Mesothelial cell of epicardium (in vitro differentiated cells): ENCODE results near the gene TIFAB. TPM values are rescaled to one million over a fixed set of nuclear protein-coding genes. Genes with fewer than 3 reads are reported as not detected.
A peak's percentile ranks its signal among the peaks of the same experiment; 100 is the strongest.

Experiments used
- DNase-seq, 2 experiments: peaks; one replicate each; pipeline ENCODE4 v3.0.0; 2021; ENCODE audit warnings: low spot score in 2 of 2; ENCODE audit not compliant: unreplicated experiment in 2 of 2
- H3K27ac Mint-ChIP-seq: 2 replicates; pipeline ENCODE4 v1.8.0; 2021; ENCODE audit warnings: mixed read lengths
- H3K27me3 Mint-ChIP-seq: 2 replicates; pipeline ENCODE4 v1.8.0; 2021; ENCODE audit warnings: low read depth, mixed read lengths
- H3K36me3 Mint-ChIP-seq: 2 replicates; pipeline ENCODE4 v1.8.0; 2021; ENCODE audit warnings: mixed read lengths
- H3K4me1 Mint-ChIP-seq: 2 replicates; pipeline ENCODE4 v1.8.0; 2021; ENCODE audit warnings: mixed read lengths
- H3K4me3 Mint-ChIP-seq: 2 replicates; pipeline ENCODE4 v1.8.0; 2021; ENCODE audit warnings: mild to moderate bottlenecking, moderate library complexity, mixed read lengths
- H3K9me3 Mint-ChIP-seq: 2 replicates; pipeline ENCODE4 v1.8.0; 2021; ENCODE audit warnings: mixed read lengths
- CTCF ChIP-seq: fragments of 200-600 bp; sonication (generic); IDR thresholded peaks from one replicate; pipeline ENCODE4 v1.5.0; 2021; ENCODE audit warnings: antibody characterized with exemption; ENCODE audit not compliant: unreplicated experiment
- total RNA-seq: library from RNA; stranded (reverse); gene quantifications from 3 replicates; pipeline ENCODE4 v1.2.1, GENCODE V29; 2021

Gene TIFAB
- total RNA-seq, 1 donor from 2014 or later: not detected

DNA sequence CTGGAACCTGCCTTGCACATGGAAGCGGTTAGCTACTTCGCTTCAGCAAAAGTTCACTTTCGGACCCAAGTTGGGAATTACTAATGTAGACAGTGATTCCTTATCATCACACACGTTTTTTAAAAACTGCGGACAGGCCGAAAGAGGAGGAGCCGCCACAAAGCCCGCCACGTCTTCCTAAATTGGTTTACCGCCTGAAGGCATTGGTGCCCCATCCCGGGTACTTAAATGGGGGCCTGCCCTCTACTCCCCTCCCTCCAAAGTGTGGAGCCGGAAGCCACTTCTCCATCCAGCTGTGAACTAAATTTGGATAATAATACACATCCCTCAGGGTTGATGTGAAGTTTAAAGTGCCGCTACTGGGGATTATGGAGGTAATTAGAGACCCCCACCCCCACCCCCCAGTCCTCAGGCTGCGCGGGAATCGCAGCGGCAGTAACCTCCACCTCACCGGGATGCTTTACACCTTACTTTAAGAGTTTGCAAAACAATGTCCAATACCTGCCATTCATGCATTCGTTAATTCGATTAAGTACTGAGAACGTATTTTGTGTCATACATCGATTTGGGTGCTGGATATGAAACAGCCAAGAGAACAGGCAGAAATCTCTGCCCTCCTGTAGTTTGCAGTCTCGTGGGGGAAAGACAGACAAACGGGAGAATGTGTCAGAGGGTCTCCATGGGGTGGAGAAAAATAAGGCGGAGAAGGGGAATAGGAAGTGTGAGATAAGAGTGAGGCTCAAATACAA is 52.2 kb downstream of the TIFAB start:
- H3K4me3 Mint-ChIP-seq: peak overlapping the region; percentile 86
- peaks cover 2% of the 10 kb centered on the region for H3K27me3 Mint-ChIP-seq
- TF ChIP-seq CTCF: no peak
- no peaks in the 10 kb centered on the region for H3K36me3 Mint-ChIP-seq
- DNase-seq: no peak
- H3K4me1 Mint-ChIP-seq: peaks cover 45% of the 10 kb centered on the region
- H3K9me3 Mint-ChIP-seq: no peaks in the 10 kb centered on the region
- H3K27ac Mint-ChIP-seq: peak overlapping the region; percentile 98

DNA sequence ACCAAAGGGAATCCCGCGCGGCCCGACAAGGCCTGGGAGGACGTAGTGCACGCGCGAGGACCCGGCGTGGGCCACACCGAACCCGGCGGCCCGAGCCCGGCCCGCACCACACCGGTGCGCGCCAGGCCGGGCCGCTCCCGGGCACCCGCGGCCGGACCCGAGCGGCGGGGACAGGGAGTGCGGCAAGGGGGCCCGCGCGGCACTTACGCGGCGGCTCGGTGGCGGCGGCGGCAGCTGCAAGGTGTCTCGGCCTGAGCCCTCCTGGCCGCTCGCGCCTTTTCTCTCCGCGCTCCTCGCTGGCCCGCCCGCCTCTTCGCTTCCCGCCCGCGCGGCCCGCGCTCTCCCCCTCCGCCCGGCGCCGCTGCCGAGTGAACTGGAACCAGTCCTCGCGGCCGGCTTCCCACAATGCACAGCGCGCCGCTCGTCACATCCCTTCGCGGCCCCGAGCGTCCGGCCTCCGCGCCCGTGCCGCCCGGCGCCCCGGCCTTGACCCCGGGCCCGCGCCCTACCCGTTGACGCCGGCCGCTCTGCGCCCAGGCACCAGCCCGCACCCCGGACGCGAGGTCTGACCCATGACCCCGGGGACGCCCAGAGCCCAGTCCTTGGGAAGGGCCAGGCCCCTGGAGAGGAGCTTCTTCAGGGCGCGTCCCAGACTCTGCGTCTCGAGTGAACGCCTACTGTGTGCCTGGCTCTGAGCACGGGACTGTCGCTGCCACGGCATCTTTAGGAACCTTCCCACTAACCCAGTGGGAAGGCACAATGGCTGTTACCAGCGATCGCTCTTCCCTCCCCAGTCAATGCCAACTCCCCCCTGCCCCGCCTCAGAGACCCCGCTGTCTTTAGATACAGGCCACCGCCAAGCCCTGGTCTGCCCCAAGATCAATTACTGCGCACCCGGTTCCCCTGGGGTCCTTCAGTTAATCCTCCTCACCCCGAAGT is 53.0 kb downstream of the TIFAB start, which contains the start of gene MACROH2A1:
Gene MACROH2A1, minus strand, starts transcription at position 377 of the 939 bp plus-strand sequence. CDS start 10,138 bp downstream, outside the sequence.
- no peak for TF ChIP-seq CTCF
- H3K27ac Mint-ChIP-seq: peak within 1 kb of the TSS; percentile 98
- peak within 1 kb of the TSS; percentile 86 for H3K4me3 Mint-ChIP-seq
- peak; percentile 70 to 85 for DNase-seq
- H3K4me1 Mint-ChIP-seq: peaks cover 49% of the 10 kb centered on the region
- H3K27me3 Mint-ChIP-seq: peaks cover 2% of the 10 kb centered on the region
- H3K9me3 Mint-ChIP-seq: no peaks in the 10 kb centered on the region
- H3K36me3 Mint-ChIP-seq: no peaks in the 10 kb centered on the region

GRCh38 chr5:135398160-135398854 is 53.8 kb downstream of the TIFAB start:
- Mint-ChIP-seq H3K27me3 (peaks cover 2% of the 10 kb centered on the region), H3K4me3 (peak overlapping the region; percentile 82), H3K27ac (peak overlapping the region; percentile 72), H3K36me3 (no peaks in the 10 kb centered on the region), H3K9me3 (no peaks in the 10 kb centered on the region), H3K4me1 (peaks cover 54% of the 10 kb centered on the region)
- no peak for TF ChIP-seq CTCF
- peak in 1 of 2 experiments; percentile 55 for DNase-seq

Other genes with a start within 250 kb of the TIFAB start
- gene MACROH2A1, start 53.1 kb downstream of the TIFAB start, total RNA-seq: 261 to 276 TPM (median 265 TPM) in 3 replicates
- gene DCANP1, start 5.0 kb downstream of the TIFAB start, total RNA-seq: not detected in 3 replicates
- not detected in 3 replicates for gene NEUROG1, start 83.6 kb upstream of the TIFAB start, total RNA-seq
- 51.6 to 61.3 TPM (median 56.5 TPM) in 3 replicates for gene CXCL14, start 126.6 kb upstream of the TIFAB start, total RNA-seq